Islet precursor cell (in vitro differentiated cells): ENCODE data around the gene LRRC15.
A peak's percentile ranks its signal among the peaks of the same experiment; 100 is the strongest.

Experiments
- DNase-seq: peaks from one replicate; pipeline ENCODE4 v3.0.0-alpha.2; 2018

The LRRC15 gene

DNA sequence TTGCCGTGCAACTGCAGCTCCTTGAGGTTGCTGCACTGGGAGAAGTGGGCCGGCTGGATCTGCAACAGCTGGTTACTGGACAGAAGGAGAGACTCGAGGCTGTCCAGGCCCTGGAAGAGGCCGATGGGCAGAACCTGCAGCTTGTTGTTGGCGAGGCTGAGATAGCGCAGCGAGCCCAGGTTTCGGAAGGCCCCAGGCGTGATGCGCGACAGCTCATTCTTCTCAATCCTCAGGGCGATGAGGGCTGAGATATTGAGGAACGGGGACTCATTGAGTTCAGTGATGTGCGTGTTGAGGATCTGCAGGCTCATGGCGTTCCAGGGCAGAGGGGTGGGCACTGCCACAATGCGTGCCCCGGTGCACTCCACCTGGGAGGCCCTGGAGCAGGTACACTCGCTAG, 9.0 kb downstream of the LRRC15 start:
- no peak for DNase-seq

DNA sequence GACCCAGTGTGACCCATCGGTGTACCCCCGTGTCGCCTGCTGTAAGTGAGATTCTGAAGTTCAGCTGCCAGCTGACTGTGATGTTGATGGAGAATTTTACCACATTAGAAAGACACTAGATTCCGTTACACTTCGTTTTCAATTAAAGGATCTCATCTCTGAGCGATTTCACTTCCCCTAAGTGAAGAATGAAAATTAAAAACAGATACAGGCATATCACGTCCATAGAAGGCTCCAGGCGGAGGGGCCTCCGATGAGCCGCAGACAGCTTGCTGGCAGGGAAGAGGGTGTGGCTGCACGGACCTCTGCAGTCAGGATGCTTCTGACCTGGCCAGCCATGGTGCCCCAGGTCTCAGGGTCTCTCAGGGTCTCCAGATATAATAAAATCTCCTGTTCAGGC, 11.9 kb downstream of the LRRC15 start:
- no peak for DNase-seq

DNA sequence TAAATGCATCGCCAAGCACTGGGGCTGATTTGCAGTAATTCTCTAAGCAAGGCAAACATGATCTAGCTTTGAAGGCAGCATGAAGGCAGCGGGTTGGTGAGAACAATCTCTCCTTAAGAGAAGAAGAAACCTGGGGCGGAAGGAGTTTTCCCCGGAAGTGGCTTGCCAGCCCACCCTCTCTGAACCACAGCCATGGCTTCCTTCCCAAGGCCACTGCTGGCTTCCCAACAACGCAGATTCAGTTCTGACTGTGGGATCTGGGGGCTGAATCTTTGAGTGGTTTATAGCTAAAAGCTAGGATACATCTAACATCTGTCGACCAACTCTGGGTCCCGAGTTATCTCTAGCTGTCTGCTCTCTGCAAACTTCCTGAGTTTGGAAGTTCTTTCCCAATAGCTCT, 14.2 kb downstream of the LRRC15 start:
- DNase-seq, result no peak

DNA sequence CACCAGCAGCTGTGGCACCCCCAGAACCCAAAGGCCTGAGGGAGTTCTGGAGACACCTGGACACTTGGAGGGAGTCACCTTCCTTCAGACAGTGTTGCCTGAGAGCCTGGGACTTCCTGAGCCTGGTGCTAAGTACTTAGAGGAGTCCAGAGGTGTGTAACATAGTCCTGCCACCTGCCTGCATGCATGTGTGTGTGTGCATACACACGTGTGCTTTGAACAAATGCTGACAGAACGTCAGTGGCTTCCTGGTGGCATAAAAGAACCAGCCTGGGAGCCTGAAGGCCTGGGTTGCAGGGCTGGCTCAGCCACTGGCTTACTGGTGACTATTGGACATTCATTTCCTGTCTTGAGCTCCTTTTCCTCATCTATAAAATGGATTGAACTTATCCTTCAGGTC, 15.2 kb downstream of the LRRC15 start:
- no peak for DNase-seq

DNA sequence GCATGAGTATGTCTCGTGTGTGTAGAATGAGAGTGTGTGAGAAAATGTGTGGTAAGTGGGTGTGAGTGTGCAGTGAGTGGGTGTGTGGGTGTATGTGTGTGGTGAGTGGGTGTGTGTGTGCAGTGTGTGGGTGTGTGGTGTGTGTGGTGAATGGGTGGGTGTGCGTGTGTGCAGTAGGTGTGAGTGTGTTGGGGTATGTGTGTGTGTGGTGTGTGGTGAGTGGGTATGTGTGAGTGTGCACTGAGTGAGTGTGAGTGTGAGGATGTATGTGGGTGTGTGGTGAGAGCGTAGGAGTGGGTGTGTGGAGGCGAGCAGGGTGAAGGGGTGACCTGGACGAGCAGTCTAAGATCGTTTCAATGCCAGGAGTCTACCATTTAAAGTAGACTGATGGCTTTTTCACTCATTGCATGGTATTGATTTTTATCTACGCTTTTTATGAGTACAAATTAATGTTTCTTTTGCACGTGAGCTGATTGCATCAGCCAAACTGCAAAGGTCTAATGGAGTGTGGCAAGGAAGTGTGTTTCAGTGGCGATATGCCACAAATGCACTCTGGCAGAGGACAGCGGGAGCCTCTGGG, 16.8 kb downstream of the LRRC15 start:
- no peak for DNase-seq

DNA sequence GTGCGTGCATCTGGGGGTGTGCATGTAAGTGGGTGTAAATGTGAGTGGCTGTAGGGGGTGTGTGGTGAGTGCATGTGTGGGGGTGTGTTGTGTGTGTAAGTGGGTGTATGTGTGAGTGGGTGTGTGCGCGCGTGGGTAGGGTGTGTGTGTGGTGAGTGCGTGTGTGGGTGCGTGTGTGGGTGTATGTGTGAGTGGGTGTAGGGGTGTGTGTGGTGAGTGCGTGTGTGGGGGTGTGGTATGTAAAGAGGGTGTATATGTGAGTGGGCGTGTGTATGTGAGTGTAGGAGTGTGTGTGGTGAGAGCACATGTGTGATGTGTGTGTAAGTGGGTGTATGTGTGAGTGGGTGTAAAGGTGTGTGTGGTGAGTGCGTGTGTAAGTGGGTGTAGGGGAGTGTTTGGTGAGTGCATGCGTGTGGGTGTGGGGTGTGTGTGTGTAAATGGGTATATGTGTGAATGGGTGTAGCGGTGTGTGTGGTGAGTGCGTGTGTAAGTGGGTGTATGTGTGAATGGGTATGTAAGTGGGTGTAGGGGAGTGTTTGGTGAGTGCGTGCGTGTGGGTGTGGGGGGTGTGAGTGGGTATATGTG, 17.5 kb downstream of the LRRC15 start:
- no peak for DNase-seq

DNA sequence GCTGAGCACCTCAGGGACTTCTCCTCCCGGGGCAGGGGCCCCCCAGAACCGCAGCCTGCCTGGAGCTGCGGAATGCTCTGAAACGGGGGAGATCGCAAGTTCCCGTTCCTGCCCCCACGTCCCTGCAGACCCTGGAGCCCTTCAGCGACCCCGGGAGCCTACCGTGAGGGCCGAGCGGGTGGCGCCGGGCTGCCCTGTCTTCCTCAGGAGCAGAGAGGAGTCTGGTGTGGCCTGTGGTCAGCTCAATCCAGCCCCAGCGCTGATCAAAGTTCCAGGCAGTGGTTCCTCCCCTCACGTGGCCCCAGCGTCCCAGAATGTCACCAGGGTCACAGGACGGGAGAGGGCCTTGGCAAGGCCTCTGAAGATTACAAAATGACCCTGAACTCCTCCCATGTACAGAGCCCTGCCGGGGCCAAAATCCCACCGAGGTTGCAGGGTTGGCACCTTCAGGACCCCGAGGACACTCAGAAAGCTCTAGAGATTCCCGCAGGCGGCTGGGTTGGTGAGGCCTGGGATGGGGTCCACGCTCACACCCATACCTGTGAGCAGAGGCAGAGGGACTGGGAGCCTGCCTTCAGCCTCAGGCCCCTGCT, 18.4 kb downstream of the LRRC15 start, which contains the start of gene CPN2:
TSS of gene CPN2 (minus strand) at position 249 of the 593 bp plus-strand sequence. CDS start 8,626 bp downstream, outside the sequence.
- DNase-seq, result no peak

DNA sequence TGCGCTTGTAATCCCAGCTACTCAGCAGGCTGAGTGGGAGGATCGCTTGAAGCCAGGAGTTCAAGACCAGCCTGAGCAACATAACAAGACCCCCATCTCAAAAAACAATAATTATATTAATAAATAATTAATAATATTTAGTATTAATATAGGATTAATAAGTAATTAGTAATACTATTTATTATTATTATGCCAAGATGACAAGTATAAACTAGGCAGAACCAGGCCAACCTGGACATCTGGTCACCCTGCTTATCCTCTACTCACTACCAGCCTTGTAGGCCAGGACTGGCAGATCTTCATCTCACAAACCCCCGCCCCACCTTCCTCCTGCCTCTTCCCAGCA, 18.8 kb downstream of the LRRC15 start:
- no peak for DNase-seq

DNA sequence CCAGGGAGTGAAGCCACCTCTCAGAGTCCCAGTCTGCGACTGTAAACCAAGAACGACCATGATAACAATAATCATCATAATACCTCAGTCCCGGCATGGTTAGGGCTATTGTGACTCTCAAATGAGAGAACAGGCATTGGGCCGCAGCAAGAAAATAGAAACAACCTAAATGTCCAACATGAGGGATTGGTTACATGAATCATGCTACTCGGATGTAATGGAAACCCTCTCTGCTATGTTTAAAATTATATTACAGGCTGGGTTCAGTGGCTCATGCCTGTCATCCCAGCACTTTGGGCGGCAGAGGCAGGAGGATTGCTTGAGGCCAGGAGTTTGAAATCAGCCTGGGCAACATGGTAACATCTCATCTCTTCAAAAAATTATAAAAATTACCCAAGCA, 21.2 kb downstream of the LRRC15 start:
- DNase-seq, result no peak

DNA sequence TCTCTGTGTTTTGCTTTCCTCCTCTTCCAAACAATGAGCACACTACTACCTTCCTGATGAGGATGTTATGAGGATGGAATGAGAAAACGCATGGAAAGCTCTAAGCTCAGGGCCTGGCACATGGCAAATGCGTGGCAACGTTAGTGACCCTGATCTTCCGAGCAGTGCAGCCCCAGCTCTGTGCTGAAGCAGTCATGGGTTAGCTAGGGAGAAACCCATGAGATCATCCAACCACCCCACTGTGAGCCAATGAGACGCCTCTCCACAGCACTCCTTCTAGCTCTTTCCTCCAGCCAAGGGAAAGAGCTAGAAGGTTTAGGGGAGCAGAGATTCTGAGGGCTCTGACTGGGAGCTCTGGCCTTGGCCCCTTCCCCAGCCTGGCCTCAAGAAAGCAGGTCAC, 22.9 kb downstream of the LRRC15 start:
- no peak for DNase-seq

DNA sequence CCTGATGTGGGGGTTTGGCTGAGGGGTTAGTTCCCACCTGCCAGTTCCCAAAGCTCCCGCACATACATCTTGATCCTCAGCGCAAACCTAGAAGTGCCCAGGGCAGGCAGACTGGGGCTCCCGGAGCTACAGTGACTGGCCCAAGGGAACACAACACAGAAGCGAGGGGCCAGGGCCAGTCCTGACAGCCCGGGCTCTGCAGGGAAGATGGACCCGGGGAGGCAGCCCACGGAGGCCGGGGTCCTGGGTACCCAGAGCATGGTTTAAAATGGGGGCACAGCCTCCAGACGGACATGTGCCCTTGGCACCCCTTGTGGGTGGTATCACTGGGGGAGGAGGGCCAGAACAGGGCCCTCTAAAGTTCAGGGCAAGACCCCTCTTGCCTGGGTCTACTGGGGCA, 23.5 kb downstream of the LRRC15 start:
- DNase-seq, result no peak

DNA sequence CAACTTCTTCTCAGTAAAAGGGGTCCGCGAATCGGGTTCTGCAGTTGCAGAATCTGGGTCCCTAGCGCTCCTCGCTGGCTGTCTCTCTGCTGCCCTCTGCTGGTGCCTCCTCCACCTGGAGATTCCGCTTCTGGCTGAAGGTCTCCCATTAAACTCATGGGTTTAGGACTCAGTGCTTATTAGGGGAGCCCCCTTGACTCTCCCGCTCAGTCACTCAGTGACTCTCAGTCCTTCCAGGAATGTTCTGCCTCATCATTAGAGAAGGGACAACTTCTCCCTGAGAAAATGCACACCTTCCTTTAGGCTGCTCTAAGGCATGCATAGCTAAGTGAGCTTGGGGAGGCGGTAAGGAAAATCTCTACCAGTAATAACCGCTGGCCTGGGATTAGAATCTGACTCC, 25.5 kb downstream of the LRRC15 start:
- peak; percentile 80 for DNase-seq

DNA sequence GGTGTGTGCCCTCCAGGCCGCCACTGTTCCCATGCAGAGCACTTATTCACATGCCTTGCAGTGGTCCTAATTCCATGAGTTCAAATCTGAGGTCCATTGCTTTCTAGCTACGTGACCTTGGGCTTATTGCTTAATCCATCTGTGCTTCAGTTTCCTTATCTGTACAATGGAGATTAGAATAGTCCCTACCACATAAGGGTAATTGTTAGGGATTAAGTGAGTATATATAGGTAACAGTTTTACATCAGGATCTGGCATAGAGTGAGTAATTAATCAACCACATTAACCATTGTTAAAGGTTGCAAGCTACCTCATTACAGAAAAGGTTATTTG, 26.0 kb downstream of the LRRC15 start:
- DNase-seq, result no peak

DNA sequence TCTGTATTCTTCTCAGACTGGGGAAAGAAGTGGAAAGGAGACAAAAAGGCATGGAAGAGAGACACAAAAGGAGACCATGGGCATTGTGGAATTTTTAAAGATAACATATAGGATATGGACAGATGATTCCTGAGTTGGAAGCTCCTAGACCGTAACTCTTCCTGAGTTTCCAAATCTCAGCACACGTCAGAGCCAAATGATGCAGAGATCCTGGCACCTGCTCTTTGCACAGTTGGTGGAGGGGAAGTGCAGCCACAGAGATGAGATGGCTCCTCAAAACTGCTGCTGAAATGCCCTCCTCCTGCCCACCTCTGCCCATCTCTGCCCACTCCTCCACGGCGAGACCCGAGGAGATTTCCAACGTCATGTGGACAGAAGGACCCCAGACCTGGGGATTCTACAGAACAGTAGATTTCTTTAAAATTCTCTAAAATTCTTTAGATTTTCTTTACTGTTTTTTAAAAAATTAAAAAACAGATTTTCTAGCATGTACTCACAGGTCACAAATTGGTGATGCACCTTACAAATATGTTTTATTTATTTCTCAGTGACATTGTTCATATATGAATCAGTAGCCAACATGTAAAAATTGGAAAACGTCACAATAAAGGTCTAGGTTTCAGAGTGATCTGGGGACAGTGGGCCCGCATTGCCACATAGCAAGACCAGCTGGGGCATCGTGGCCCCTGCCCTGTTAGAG, 26.5 kb downstream of the LRRC15 start:
- no peak for DNase-seq

DNA sequence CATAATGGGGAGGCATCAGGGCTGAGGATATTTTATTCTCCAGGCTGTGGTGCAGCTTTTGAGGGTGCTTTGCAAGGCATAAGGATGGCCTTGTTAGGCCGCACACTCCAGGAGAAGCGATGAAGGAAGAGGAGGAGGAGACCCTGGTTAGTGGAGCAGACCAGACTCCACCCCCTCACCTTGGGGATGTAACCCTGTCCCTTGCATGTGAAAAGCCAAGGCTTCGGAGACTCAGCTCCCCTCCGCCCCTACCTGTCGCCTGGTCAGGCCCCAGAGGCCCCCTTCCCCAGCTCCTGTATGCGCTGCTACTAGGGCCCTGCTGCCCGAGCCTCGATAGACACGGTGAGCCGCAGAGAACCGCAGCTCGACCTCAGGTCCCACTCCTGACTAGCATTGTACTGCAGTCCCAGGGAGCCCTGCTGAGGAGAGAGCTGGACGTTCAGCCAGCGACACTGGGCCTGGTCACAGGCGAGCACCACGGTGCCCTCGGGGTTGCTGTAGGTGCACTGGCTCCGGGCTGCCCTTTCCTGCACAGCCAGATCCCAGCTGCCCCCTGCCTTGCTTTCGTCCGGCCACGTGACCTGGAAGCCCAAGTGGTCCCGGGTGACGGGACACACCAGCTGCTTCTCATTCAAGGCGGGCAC, 28.7 kb downstream of the LRRC15 start:
- no peak for DNase-seq

DNA sequence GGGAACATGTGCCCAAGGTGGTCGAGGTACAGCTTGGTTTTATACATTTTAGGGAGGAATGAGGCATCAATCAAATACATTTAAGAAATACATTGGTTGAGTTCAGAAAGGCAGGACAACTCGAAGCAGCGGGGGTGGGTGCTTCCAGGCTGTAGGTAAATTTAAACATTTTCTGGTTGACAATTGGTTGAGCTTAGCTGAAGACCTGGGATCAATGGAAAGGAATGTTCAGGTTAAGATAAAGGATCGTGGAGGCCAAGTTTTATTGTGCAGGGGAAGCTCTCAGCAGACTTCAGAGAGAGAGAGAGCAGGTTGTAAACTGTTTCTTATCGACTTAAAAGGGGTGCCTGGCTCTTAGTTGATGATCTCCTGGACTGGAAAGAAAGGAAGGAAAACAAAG, 29.7 kb downstream of the LRRC15 start:
- no peak for DNase-seq

DNA sequence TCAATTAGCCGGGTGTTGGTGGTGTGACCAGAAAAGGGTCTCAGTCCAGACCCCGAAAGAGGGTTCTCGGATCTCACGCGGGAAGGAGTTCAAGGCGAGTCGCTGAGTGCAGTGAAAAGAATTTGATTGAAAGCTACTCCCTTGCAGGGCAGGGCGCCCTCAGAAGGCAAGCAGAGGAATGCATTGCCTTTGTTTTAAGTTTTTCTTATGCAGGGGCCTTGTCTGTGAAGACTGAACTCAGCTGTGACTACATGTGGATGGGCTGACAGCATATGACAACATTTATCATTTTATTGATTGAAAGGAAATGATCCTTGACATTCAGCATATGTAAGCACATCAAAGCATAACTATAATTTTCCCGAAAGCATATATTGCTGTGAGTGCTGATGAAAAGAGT, 30.2 kb downstream of the LRRC15 start:
- peak; percentile 71 for DNase-seq

DNA sequence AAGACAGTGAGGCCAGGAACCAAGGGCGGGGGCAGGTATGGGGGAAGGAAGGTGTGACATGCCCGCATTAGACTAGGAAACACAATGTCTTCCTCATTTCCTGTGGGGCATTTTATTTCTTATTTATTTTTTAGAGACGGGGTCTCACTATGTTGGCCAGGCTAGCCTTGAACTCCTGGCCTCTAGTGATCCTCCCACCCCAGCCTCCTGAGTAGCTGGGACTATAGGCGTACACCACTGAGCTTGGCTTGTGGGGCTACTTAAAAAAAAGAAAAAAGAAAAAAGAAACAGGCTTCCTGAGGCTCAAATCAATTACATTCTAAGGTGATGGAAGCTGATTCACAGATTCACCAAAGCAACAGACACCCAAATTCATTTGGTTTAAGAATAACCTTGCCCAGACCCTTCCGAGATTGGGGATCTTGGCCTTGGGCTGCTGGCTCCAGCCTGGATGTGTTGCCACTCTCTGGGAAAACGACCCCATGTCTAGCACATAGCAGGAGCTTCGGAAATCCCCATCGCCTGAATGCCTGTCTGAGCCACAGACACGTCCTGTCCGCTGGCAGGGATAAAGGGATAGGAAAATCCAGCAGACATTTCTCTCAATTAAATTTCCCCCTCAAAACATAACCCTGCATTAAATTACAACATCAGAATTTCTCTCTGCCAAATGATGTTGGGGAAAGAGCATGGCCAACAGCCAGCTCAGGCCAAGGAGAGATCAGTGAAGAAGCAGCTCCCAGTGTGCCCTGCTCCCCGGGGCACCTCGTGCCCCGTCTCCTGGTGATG, 31.4 kb downstream of the LRRC15 start:
- DNase-seq, result no peak

DNA sequence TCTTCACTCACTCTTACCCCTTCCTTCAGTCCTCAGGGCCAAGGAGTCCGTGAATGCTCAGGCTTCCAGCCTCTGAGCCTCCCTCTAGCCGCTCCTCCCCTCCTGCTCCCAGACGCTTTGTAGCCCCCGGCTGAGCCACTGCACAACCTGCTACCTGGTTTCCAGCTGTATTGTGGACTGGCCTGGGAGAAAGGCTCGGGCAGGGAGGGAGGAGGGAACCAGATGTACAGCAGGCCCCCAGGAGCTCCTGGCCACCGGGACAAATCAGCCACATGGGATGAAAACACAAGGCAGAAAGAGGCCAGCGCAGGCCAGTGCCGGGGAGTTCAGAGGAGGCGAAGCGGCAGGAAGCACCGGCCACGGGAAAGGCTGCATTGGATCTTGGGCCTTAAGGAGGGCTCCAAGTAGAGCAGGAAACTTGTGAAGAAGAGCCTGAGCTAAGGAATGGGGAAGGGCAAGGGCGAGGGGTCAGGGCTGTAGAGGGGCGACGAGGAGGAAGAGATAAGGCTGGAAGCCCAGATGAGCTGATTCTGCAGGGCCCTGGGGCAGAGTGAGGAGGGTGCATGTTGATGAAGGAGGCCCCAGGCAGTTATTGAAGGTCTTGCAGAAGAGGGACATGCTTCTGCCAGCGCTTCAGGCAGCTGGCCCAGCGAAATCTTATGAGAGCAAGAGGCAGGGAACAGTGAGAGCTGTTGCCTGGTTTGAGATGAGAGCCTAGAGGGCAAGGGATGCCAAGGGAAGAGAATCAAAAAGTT, 32.8 kb downstream of the LRRC15 start:
- DNase-seq, result no peak

DNA sequence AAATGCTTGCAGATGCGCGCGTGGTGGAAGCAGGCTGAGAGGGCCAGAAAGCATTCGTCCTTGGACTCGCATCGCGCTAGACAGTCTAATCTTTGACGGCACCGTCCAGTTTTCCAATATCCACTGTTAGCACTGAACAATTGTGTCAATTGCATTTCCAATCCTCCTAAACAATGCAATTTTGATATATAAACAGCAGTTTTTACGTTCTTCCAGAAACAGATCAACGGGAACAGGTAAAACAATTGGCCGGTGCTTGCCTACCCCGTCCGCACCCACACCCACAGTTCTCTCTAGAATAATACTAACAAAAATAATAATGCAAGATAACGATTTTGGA, 35.6 kb downstream of the LRRC15 start:
- DNase-seq, result no peak

DNA sequence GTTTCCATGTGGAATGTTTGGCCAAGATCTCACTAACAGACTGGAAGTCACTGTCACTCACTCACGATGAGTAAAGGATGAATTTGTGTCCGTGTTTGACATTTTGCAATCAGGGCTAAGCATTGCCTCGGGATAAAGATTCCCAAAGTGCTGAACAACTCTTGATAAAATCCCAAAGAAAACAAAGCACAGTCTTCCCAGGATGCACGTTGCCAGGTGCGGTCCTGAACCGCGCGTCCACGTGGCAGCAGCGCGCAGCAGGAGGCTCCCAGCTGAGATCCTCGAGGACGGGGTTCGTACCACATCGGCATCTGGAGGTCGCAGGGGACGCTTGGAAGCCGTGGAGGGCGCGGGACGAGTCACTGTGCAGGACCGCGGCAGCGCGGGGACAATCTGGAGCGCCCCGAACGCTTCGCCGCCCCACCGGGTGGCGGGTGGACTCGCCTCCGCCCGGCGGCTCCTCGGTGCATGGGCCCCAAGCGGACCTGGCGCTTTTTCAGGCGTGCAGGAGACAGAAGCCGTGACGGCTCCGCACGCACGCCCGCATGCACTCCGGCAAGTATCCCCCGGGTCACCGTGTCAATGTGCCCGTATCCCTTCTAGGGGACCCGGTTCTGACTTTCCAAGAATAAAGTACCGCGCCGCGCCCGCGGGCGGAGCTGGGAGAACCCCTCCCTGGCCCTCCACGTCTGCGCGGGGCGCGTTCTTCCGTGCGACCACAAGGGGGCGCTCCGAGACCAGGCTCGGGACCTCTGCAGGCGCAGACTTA, 36.1 kb downstream of the LRRC15 start:
- DNase-seq, result peak; percentile 94

DNA sequence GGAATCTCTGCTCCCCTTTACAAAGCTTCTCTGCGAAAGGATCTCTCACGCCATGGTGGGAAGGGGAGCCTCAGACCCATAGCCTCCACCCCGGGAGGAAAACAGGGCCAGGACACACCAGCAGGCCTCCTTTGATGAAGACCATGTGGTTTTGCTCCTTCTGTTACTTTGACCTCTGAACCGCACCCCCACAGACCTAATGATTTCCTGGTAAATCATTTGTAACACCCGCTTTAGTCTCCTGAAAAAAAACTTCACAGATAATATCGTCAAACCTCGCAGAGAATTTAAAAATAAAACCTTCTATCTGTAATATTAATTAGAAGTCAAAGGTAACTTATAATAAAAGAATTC, 36.7 kb downstream of the LRRC15 start:
- no peak for DNase-seq
